Cerebellar cortex (tissue), 1 donor: ENCODE results near the gene CECR2.
"Not testable (repeated sequence)": the region's sequence is repeated elsewhere in the genome, so short reads cannot be mapped to it uniquely, and the experiment has no call there.

ENCODE experiments used
- DNase-seq: peaks from one replicate; pipeline ENCODE4 v3.0.0-alpha.2; 2015; ENCODE audit warnings: low spot score

Gene CECR2

GRCh38 chr22:17402293-17402692 is 33.0 kb downstream of the CECR2 start:
- no peak for DNase-seq

- no peak for DNase-seq
Observed at GRCh38 chr22:17403906-17404305, 34.6 kb downstream of the CECR2 start.

- no peak for DNase-seq
Observed at GRCh38 chr22:17407643-17408042, 38.4 kb downstream of the CECR2 start.

- no peak for DNase-seq
Observed at GRCh38 chr22:17410576-17410975, 41.3 kb downstream of the CECR2 start.

GRCh38 chr22:17411213-17411612 is 42.0 kb downstream of the CECR2 start:
- DNase-seq: peak; percentile 98

- peak; percentile 78 for DNase-seq
Observed at GRCh38 chr22:17412232-17412631, 43.0 kb downstream of the CECR2 start.

- no peak for DNase-seq
Observed at GRCh38 chr22:17418890-17419324, 49.6 kb downstream of the CECR2 start.

GRCh38 chr22:17419348-17419747 is 50.1 kb downstream of the CECR2 start:
- DNase-seq: no peak

GRCh38 chr22:17422736-17423343 is 53.6 kb downstream of the CECR2 start:
- DNase-seq: peak; percentile 68

- DNase-seq: no peak
Observed at GRCh38 chr22:17423616-17424015, 54.4 kb downstream of the CECR2 start.

GRCh38 chr22:17427528-17427927 is 58.3 kb downstream of the CECR2 start:
- not testable (repeated sequence) for DNase-seq

GRCh38 chr22:17429516-17429915 is 60.3 kb downstream of the CECR2 start:
- no peak for DNase-seq

- no peak for DNase-seq
Observed at GRCh38 chr22:17430412-17430811, 61.2 kb downstream of the CECR2 start.

GRCh38 chr22:17431179-17431578 is 61.9 kb downstream of the CECR2 start:
- no peak for DNase-seq

GRCh38 chr22:17434856-17435255 is 65.6 kb downstream of the CECR2 start:
- no peak for DNase-seq

- DNase-seq: no peak
Observed at GRCh38 chr22:17435375-17435774, 66.1 kb downstream of the CECR2 start.

GRCh38 chr22:17436382-17436980 is 67.2 kb downstream of the CECR2 start:
- no peak for DNase-seq

- DNase-seq: peak; percentile 56
Observed at GRCh38 chr22:17436981-17437412, 67.7 kb downstream of the CECR2 start.

GRCh38 chr22:17438026-17438425 is 68.8 kb downstream of the CECR2 start:
- DNase-seq: no peak

GRCh38 chr22:17441326-17441725 is 72.1 kb downstream of the CECR2 start:
- DNase-seq: no peak

GRCh38 chr22:17443405-17444203 is 74.3 kb downstream of the CECR2 start:
- DNase-seq: peak; percentile 57

- DNase-seq: peak; percentile 79
Observed at GRCh38 chr22:17444204-17444504, 74.9 kb downstream of the CECR2 start.

- no peak for DNase-seq
Observed at GRCh38 chr22:17446698-17447097, 77.4 kb downstream of the CECR2 start.
